ENCODE measurements around the gene TRMT2A.

Gene TRMT2A

GRCh38 chr22:20145832-20146223 is 28.8 kb upstream of the TRMT2A start:
- ChIA-PET CTCF (interaction anchor here (1.5 kb wide), 1 partner anchor 8 kb away, joined by 5 read pairs; no protein-coding TSS in a partner anchor), POLR2A (no interaction called here)
- no peak for DNase-seq (ENCODE audit: low read depth, low spot score)
- no peak for TF ChIP-seq CTCF (IDR thresholded peaks at IDR 0.05; ENCODE audit: insufficient read depth, low read length, missing control alignments)
- no peak overlapping the region for H3K4me3 ChIP-seq (ENCODE audit: low read depth, low read length)

GRCh38 chr22:20145206-20145831 is 28.3 kb upstream of the TRMT2A start:
- CTCF ChIA-PET = interaction anchor here (1.4 to 1.5 kb wide), 2 partner anchors 9 to 141 kb away, joined by 3 to 5 read pairs; no protein-coding TSS in a partner anchor
- no peak overlapping the region for H3K4me3 ChIP-seq (ENCODE audit: low read depth, low read length)
- POLR2A ChIA-PET = no interaction called here
- no peak for TF ChIP-seq CTCF (IDR thresholded peaks at IDR 0.05; ENCODE audit: insufficient read depth, low read length, missing control alignments)
- no peak for DNase-seq (ENCODE audit: low read depth, low spot score)

- CTCF ChIA-PET = interaction anchor here (1.4 to 1.5 kb wide), 2 partner anchors 10 to 142 kb away, joined by 3 to 5 read pairs; no protein-coding TSS in a partner anchor
- POLR2A ChIA-PET = no interaction called here
- DNase-seq (ENCODE audit: low read depth, low spot score) = no peak
- no peak for TF ChIP-seq CTCF (IDR thresholded peaks at IDR 0.05; ENCODE audit: insufficient read depth, low read length, missing control alignments)
- no peak overlapping the region for H3K4me3 ChIP-seq (ENCODE audit: low read depth, low read length)
These were observed 27.0 kb upstream of the TRMT2A start for GRCh38 chr22:20143883-20144665.

- ChIA-PET POLR2A (no interaction called here), CTCF (no interaction called here)
- no peak for DNase-seq (ENCODE audit: low read depth, low spot score)
These were observed 25.9 kb upstream of the TRMT2A start for GRCh38 chr22:20142711-20143621.

GRCh38 chr22:20141186-20142077 is 24.4 kb upstream of the TRMT2A start:
- H3K4me3 ChIP-seq (ENCODE audit: low read depth, low read length) = no peak overlapping the region
- ChIA-PET CTCF (no interaction called here), POLR2A (no interaction called here)
- DNase-seq (ENCODE audit: low read depth, low spot score) = peak; percentile 55
- no peak for TF ChIP-seq CTCF (IDR thresholded peaks at IDR 0.05; ENCODE audit: insufficient read depth, low read length, missing control alignments)

More at GRCh38 chr22:20142711-20143621, 25.9 kb upstream of the TRMT2A start:
- no peak overlapping the region for H3K4me3 ChIP-seq (ENCODE audit: low read depth, low read length)
- no peak for TF ChIP-seq CTCF (IDR thresholded peaks at IDR 0.05; ENCODE audit: insufficient read depth, low read length, missing control alignments)

Data from AG04449 (cell line).